MM.1S (cell line): Measurements from ENCODE around the gene C13orf42.

Source experiments
- DNase-seq: peaks from one replicate; pipeline ENCODE4 v3.0.0-alpha.2; 2015
- H2AFZ ChIP-seq: fragments of 300-600 bp; sonication (generic); 2 replicates; pipeline ENCODE4 v1.6.0; 2016; ENCODE audit warnings: antibody characterized with exemption, low read length
- H3F3A ChIP-seq: fragments of 300-600 bp; sonication (generic); 2 replicates; pipeline ENCODE4 v1.6.1; 2016; ENCODE audit warnings: mild to moderate bottlenecking, antibody characterized with exemption, low read length, moderate library complexity, mixed read lengths; ENCODE audit not compliant: insufficient read depth
- H3K27ac ChIP-seq: fragments of 300-600 bp; sonication (generic); 2 replicates; pipeline ENCODE4 v1.5.1; 2016; ENCODE audit warnings: mild to moderate bottlenecking, low read length
- H3K27me3 ChIP-seq: fragments of 300-600 bp; sonication (generic); replicated peaks from 2 replicates; pipeline ENCODE4 v1.6.0; 2016; ENCODE audit warnings: low read length; ENCODE audit not compliant: insufficient read depth
- H3K36me3 ChIP-seq: fragments of 300-600 bp; sonication (generic); replicated peaks from 2 replicates; pipeline ENCODE4 v1.6.1; 2016; ENCODE audit warnings: mild to moderate bottlenecking, low read length, mixed read lengths; ENCODE audit not compliant: insufficient read depth
- H3K4me1 ChIP-seq: fragments of 300-600 bp; sonication (generic); 2 replicates; pipeline ENCODE4 v1.6.1; 2016; ENCODE audit warnings: low read length, mixed read lengths
- H3K4me2 ChIP-seq: fragments of 300-600 bp; sonication (generic); 2 replicates; pipeline ENCODE4 v1.6.0; 2016; ENCODE audit warnings: low read depth, low read length
- H3K4me3 ChIP-seq: fragments of 300-600 bp; sonication (generic); 2 replicates; pipeline ENCODE4 v1.5.1; 2016; ENCODE audit warnings: low read length, mixed read lengths
- H3K79me2 ChIP-seq: fragments of 300-600 bp; sonication (generic); 2 replicates; pipeline ENCODE4 v1.6.1; 2016; ENCODE audit warnings: mixed run types, low read length, mixed read lengths
- H3K9ac ChIP-seq: fragments of 300-600 bp; sonication (generic); 2 replicates; pipeline ENCODE4 v1.6.1; 2016; ENCODE audit warnings: low read length, mixed read lengths
- H3K9me2 ChIP-seq: fragments of 300-600 bp; sonication (generic); replicated peaks from 2 replicates; pipeline ENCODE4 v1.6.1; 2016; ENCODE audit warnings: mild to moderate bottlenecking, low read length, mixed read lengths; ENCODE audit not compliant: insufficient read depth
- H3K9me3 ChIP-seq: fragments of 300-600 bp; sonication (generic); replicated peaks from 2 replicates; pipeline ENCODE4 v1.6.1; 2016; ENCODE audit warnings: mild to moderate bottlenecking, low read length, mixed read lengths; ENCODE audit not compliant: insufficient read depth
- H4K20me1 ChIP-seq: fragments of 300-600 bp; sonication (generic); 2 replicates; pipeline ENCODE4 v1.6.1; 2016; ENCODE audit warnings: mild to moderate bottlenecking, low read length, moderate library complexity, mixed read lengths; ENCODE audit not compliant: insufficient read depth
- EZH2 ChIP-seq: fragments of 300-600 bp; sonication (generic); optimal IDR thresholded peaks from 2 replicates; pipeline ENCODE3; 2017; ENCODE audit warnings: low read depth, mild to moderate bottlenecking, antibody characterized with exemption, low read length, mixed read lengths
- EZH2phosphoT487 ChIP-seq: fragments of 300-600 bp; sonication (generic); IDR thresholded peaks from 2 replicates; pipeline ENCODE4 v1.6.1; 2018; ENCODE audit warnings: antibody characterized with exemption, low read length
- TF ChIP-seq, protein P1 (sequence below): fragments of 300-600 bp; sonication (generic); IDR thresholded peaks from 2 replicates; pipeline ENCODE4 v1.5.1; 2016; ENCODE audit warnings: antibody characterized with exemption, low read length, mixed read lengths

The C13orf42 gene

DNA sequence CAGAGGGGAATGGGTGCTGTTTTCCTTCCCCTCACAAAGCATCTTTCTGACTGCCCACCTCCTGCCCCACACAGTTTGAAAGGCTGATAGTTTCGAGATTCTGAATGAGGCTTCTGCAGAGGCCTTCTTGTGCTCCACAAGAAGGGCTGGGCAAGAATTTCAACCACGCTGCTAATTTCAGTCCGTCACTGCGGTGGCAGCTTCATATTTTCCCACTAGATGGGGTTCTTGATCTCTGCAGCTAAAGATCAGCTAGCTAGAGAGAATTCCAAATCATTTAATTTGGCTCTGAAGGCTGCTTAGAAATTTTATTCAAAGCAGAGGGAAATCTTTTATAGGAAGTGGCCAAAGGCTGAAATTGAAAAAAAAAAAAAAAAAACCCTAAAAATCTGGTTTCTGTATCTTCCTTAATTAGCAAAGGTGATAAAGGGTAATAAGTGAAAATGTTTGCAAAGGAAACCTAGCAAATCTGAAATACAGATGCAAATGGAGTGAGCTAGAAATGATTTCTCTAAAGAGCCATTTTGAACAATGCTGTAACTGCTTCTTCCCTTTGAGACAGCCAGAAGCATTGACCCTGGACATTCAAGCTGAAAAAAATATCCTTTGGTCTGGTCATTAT, 38.0 kb upstream of the C13orf42 start:
- H3K27ac ChIP-seq: no peak overlapping the region
- no peaks in the 10 kb centered on the region for H3K4me1 ChIP-seq
- no peak for DNase-seq
- no peaks in the 10 kb centered on the region for H3F3A ChIP-seq
- TF ChIP-seq, protein P1, sequence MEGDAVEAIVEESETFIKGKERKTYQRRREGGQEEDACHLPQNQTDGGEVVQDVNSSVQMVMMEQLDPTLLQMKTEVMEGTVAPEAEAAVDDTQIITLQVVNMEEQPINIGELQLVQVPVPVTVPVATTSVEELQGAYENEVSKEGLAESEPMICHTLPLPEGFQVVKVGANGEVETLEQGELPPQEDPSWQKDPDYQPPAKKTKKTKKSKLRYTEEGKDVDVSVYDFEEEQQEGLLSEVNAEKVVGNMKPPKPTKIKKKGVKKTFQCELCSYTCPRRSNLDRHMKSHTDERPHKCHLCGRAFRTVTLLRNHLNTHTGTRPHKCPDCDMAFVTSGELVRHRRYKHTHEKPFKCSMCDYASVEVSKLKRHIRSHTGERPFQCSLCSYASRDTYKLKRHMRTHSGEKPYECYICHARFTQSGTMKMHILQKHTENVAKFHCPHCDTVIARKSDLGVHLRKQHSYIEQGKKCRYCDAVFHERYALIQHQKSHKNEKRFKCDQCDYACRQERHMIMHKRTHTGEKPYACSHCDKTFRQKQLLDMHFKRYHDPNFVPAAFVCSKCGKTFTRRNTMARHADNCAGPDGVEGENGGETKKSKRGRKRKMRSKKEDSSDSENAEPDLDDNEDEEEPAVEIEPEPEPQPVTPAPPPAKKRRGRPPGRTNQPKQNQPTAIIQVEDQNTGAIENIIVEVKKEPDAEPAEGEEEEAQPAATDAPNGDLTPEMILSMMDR: peak; percentile 26
- no peak for TF ChIP-seq EZH2
- no peak overlapping the region for H3K4me3 ChIP-seq
- no peak overlapping the region for H3K4me2 ChIP-seq
- H3K9me3 ChIP-seq: no peaks in the 10 kb centered on the region
- H3K9ac ChIP-seq: no peak overlapping the region
- no peaks in the 10 kb centered on the region for H3K27me3 ChIP-seq
- H2AFZ ChIP-seq: no peak overlapping the region
- no peaks in the 10 kb centered on the region for H4K20me1 ChIP-seq
- no peaks in the 10 kb centered on the region for H3K9me2 ChIP-seq
- H3K36me3 ChIP-seq: no peaks in the 10 kb centered on the region
- no peaks in the 10 kb centered on the region for H3K79me2 ChIP-seq

DNA sequence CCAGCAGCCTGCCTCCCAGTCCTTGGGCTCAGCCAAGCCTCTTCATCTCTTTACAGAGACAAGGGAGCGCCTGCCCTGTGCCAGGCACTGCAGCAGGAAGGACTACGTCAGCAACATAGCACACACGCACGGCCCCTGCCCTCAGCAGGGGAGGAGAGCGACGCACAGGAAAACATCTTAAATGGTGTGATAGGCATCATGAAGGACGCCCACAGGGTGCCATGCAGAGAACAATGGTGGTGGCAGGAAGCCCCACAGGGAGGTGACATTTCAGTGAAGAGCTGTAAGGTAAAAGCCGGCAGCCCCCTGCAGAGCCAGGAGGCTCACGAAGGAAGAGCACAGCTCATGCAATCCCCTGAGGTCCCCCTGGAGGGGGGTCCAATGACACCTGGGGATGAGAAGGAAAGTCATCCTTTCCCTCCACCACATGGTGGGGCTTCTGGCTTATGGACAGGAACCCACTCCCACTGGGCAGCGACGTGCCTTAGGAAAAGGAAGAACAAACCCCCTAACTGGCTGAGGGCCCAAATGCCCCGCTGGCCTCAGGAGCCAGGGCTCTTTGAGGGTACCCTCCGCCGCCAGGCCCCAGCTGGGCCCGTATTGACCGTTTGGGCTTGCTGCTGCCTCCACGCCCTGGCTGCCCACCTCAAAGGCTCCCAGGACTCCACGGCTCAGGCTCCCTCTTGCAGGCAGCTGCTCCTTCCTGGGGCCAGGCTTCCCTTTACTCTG, 37.3 kb upstream of the C13orf42 start:
- no peak overlapping the region for H3K27ac ChIP-seq
- no peak overlapping the region for H3K4me2 ChIP-seq
- TF ChIP-seq EZH2 (no peak), EZH2phosphoT487 (no peak)
- TF ChIP-seq, protein P1: no peak
- no peaks in the 10 kb centered on the region for H3K9me2 ChIP-seq
- DNase-seq: no peak
- H2AFZ ChIP-seq: no peak overlapping the region
- no peaks in the 10 kb centered on the region for H3K9me3 ChIP-seq
- H4K20me1 ChIP-seq: no peaks in the 10 kb centered on the region
- no peaks in the 10 kb centered on the region for H3K4me1 ChIP-seq
- H3F3A ChIP-seq: no peaks in the 10 kb centered on the region
- H3K36me3 ChIP-seq: no peaks in the 10 kb centered on the region
- no peak overlapping the region for H3K4me3 ChIP-seq
- H3K79me2 ChIP-seq: no peaks in the 10 kb centered on the region
- no peak overlapping the region for H3K9ac ChIP-seq
- H3K27me3 ChIP-seq: no peaks in the 10 kb centered on the region

DNA sequence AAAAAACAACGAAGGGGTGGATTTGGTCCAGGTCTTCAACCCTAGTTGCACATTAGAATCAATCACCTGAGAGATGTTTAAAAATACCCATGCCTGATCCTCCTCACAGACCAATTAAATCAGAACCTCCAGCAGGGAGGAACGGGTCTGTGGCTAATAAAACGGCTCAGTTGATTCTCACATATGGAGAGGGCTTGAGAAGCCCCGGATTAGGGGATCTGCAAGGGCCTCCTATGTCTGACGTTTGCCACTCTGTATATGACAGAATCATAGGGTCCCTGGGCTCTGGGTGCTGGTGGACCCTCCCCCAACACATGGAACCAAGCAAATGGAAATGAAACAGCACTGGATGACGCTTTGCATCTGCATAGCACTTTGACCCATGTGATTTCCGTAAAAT, 36.7 kb upstream of the C13orf42 start:
- TF ChIP-seq, protein P1: no peak
- TF ChIP-seq EZH2 (no peak), EZH2phosphoT487 (no peak)
- H3F3A ChIP-seq: no peaks in the 10 kb centered on the region
- H3K4me3 ChIP-seq: no peak overlapping the region
- H3K4me1 ChIP-seq: no peaks in the 10 kb centered on the region
- no peak overlapping the region for H3K9ac ChIP-seq
- no peaks in the 10 kb centered on the region for H3K9me2 ChIP-seq
- H3K27me3 ChIP-seq: no peaks in the 10 kb centered on the region
- H2AFZ ChIP-seq: no peak overlapping the region
- no peak overlapping the region for H3K27ac ChIP-seq
- H3K36me3 ChIP-seq: no peaks in the 10 kb centered on the region
- no peaks in the 10 kb centered on the region for H3K79me2 ChIP-seq
- no peak for DNase-seq
- H3K9me3 ChIP-seq: no peaks in the 10 kb centered on the region
- H3K4me2 ChIP-seq: no peak overlapping the region
- no peaks in the 10 kb centered on the region for H4K20me1 ChIP-seq
